Ovary (tissue), 9 donors: ENCODE measurements around the gene PTTG1IP. TPM values are rescaled to one million over a fixed set of nuclear protein-coding genes. Genes with fewer than 3 reads are reported as not detected.
A peak's percentile ranks its signal among the peaks of the same experiment; 100 is the strongest.

Experiments used
- DNase-seq, 5 donors: peaks; one replicate each; pipeline ENCODE4 v3.0.0-alpha.2; 2019 to 2020
- H3K27ac ChIP-seq, 2 donors: fragments of 200-600 bp; one replicate each; pipeline versions ENCODE4 v1.5.1 to v1.8.0; 2019 to 2022
- H3K27me3 ChIP-seq: fragments of 200-600 bp; one replicate; pipeline ENCODE4 v1.8.0; 2022
- H3K36me3 ChIP-seq: fragments of 200-600 bp; sonication (generic); one replicate; pipeline ENCODE4 v1.5.1; 2019
- H3K4me1 ChIP-seq: one replicate; pipeline ENCODE4 v1.8.1; 2013; ENCODE audit warnings: mild to moderate bottlenecking, moderate library complexity; ENCODE audit not compliant: insufficient read depth
- H3K4me3 ChIP-seq: fragments of 200-600 bp; sonication (generic); one replicate; pipeline ENCODE4 v1.5.1; 2017
- H3K9me3 ChIP-seq, 2 donors: fragments of 200-600 bp in 1 of 2; sonication (generic) in 1 of 2; one replicate each; pipeline versions ENCODE4 v1.5.1 to v1.8.1; 2013 to 2019; ENCODE audit warnings: mild to moderate bottlenecking in 1 of 2, moderate library complexity in 1 of 2
- EP300 ChIP-seq: sonication (generic); formaldehyde crosslinking; IDR thresholded peaks from one replicate; pipeline ENCODE4 v1.6.1; 2017; ENCODE audit warnings: antibody characterized with exemption
- POLR2A ChIP-seq: fragments of 450-650 bp; IDR thresholded peaks from one replicate; pipeline ENCODE4 v1.6.1; 2017; ENCODE audit warnings: antibody characterized with exemption, mild to moderate bottlenecking, moderate library complexity
- WGBS, 3 donors: extraction: QIAGEN DNeasy Blood & Tissue Kit in 1 of 3; methylation state at CpG; one replicate each; pipeline versions ENCODE4 v1.1.5 to v1.1.7; 2013 to 2017; 5-methylcytosine and 5-hydroxymethylcytosine counted together
- intact Hi-C, 4 donors: fragments of 100-400 bp; cut with DNase I; formaldehyde crosslinking; loops; one replicate each; pipeline versions ENCODE4 v1.11.0 to v1.15.1; 2022 to 2023
- polyA plus RNA-seq, 2 donors: library from polyadenylated mRNA; stranded (reverse); fragments of 200-250 nt in 1 of 2; fragments of 350-450 nt in 1 of 2; fragmentation: Illumina TruSeq in 1 of 2; extraction: RNeasy Lipid Tissue Mini Kit (QIAGEN cat#74804) in 1 of 2; gene quantifications; one replicate each; pipeline ENCODE4 v1.2.3, GENCODE V29; 2013 to 2014
- total RNA-seq, 7 donors: library from RNA; depleted of rRNA in 2 of 7; stranded (reverse); fragments of >200 nt in 2 of 7; fragmentation: NEBNext Ultra II Directional in 3 of 7; extraction: Animal tissue kit (Norgen Biotek cat#: 25700) in 3 of 7; gene quantifications; one replicate each; pipeline versions ENCODE4 v1.1.0 to v1.2.4, GENCODE V29; 2016 to 2023
- TF ChIP-seq, protein P1 (sequence below), 3 donors: fragments of 450-650 bp in 2 of 3; fragments of 200-600 bp in 1 of 3; IDR thresholded peaks; one replicate each; pipeline versions ENCODE4 v1.5.1 to v1.8.0; 2016 to 2022; ENCODE audit warnings: antibody characterized with exemption in 3 of 3, mild to moderate bottlenecking in 1 of 3
- donor health status: DM: no; HTN: no; CAD: no; lungs with moderate emphysema.
- donor health status: DM: no; HTN: no; CAD: no.
- donor health status: Bipolar disorder and iron deficiency.
- donor health status: DM: yes; HTN: yes; CAD: no.
- donor health status: DM: no; HTN: no; CAD: no.
- donor health status: DM: yes; HTN: yes; CAD: no.

PTTG1IP gene
- total and polyA plus RNA-seq, 9 donors, result 133 to 420 (median 144) TPM

DNA sequence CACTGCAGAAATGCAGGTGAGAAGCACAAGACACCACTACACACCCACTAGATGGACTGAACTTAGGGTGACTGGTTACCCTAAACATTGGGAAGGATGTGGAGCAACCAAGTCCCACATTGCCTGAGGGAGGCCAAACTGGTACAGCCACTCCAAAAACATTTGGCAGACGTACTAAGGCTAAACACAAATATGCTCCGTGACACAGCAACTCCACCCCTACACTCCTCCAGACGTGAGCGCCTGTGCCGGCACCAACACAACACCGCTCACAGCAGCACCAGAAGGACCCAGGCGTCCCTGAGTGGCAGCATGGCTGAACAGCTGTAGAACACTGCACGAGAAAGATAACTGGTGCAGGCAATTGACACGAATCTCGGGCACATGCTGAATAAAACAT is 14.7 kb downstream of the PTTG1IP start:
- TF ChIP-seq, protein P1, sequence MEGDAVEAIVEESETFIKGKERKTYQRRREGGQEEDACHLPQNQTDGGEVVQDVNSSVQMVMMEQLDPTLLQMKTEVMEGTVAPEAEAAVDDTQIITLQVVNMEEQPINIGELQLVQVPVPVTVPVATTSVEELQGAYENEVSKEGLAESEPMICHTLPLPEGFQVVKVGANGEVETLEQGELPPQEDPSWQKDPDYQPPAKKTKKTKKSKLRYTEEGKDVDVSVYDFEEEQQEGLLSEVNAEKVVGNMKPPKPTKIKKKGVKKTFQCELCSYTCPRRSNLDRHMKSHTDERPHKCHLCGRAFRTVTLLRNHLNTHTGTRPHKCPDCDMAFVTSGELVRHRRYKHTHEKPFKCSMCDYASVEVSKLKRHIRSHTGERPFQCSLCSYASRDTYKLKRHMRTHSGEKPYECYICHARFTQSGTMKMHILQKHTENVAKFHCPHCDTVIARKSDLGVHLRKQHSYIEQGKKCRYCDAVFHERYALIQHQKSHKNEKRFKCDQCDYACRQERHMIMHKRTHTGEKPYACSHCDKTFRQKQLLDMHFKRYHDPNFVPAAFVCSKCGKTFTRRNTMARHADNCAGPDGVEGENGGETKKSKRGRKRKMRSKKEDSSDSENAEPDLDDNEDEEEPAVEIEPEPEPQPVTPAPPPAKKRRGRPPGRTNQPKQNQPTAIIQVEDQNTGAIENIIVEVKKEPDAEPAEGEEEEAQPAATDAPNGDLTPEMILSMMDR (IDR thresholded peaks at IDR 0.05), result no peak
- DNase-seq, result peak in 1 of 5 donors; percentile 24
- Histone ChIP-seq H3K4me3 (no peak overlapping the region), H3K9me3 (no peaks in the 10 kb centered on the region), H3K36me3 (no peaks in the 10 kb centered on the region), H3K27ac (no peak overlapping the region), H3K27me3 (no peaks in the 10 kb centered on the region), H3K4me1 (no peaks in the 10 kb centered on the region)
- intact Hi-C loops, result no loop called here
- WGBS, 3 donors, result 69 to 80% (median 75%) methylated on average over 10 of the region's 10 CpGs

DNA sequence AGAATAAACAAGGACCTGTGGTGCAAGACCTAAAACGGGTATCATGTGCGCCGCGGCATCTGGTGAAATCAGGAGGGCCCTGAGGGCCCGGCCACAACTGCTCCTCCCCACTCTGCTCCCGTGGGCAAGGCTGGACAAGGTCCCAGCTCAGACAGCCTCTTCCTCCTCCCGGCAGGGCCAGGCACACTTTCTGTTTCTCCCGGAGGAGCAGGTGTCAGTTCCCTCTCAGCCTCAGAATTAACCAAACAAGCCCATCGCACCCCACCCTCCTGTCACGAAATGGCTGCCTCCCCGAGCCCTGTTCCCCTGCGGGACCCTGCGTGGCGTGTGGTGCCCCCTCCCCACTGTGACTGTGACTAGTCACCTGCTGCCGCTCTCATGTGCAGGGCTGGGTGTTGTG is 15.2 kb downstream of the PTTG1IP start:
- H3K27me3 ChIP-seq, result no peaks in the 10 kb centered on the region
- no peaks in the 10 kb centered on the region for H3K36me3 ChIP-seq
- peak in 1 of 5 donors; percentile 21 for DNase-seq
- H3K4me3 ChIP-seq, result no peak overlapping the region
- no peaks in the 10 kb centered on the region for H3K9me3 ChIP-seq
- intact Hi-C loops, result no loop called here
- WGBS, 3 donors, result 79 to 83% (median 81%) methylated on average over 15 of the region's 15 CpGs
- no peak overlapping the region for H3K27ac ChIP-seq
- TF ChIP-seq POLR2A (no peak), EP300 (no peak)
- TF ChIP-seq, protein P1 (IDR thresholded peaks at IDR 0.05), result no peak
- H3K4me1 ChIP-seq, result no peaks in the 10 kb centered on the region

DNA sequence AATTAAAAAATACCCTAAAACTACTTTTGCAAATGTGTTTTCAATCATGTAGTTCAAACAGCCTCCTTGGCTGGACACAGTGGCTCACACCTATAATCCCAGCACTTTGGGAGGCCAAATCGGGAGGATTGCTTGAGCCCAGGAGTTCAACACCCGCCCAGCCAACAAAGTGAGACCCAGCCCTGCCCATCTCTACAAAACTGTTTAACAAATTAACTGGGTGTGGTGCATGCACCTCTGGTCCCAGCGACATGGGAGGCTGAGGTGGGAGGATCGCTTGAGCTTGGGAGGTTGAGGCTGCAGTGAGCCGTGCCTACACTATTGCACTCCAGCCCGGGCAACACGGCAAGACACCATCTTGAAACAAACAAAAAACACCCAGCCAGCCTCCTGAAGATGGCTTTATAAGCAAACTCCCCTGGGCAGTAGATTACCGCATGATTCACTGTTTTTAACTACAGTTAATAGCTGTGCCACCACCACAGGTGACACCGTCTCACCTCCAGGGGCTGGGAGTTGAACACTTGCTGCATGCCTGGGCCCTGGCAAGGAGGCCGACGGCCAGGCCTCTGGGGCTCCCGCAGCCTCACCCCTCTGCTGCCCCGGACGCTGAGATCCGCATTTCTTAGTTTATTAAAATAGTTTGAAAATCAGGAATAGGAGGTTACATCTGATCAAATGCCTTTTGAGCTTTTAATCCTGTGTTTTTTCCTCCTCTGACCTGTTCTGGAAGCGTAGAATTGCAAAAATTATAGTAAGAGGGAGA is 16.2 kb downstream of the PTTG1IP start:
- no peak overlapping the region for H3K27ac ChIP-seq
- TF ChIP-seq, protein P1 (IDR thresholded peaks at IDR 0.05), result no peak
- no peak for TF ChIP-seq EP300
- no peak for TF ChIP-seq POLR2A
- no peaks in the 10 kb centered on the region for H3K4me1 ChIP-seq

DNA sequence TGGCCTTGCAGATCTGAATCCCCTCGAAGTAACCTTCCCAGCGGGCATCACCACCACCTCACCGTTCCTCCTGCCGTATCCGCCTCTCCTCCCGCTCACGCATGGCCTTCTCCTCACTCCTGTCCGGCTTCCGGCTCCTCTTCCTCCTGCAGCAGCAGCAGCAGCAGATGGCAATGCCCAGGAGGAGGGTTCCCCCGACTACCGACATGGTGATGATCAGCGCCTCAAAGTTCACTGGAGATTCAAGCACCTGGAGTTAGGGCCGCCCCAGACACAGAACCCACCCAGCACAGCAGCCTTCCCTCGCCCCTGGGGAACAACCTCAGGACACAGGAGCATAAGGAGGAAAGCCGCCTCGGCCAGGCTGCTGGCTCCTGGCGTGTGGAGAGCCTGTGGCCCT is 17.4 kb downstream of the PTTG1IP start:
- Histone ChIP-seq H3K27me3 (no peaks in the 10 kb centered on the region), H3K27ac (no peak overlapping the region), H3K36me3 (no peaks in the 10 kb centered on the region), H3K9me3 (no peaks in the 10 kb centered on the region), H3K4me1 (no peaks in the 10 kb centered on the region), H3K4me3 (no peak overlapping the region)
- WGBS, 3 donors, result 90 to 93% (median 91%) methylated on average over 17 of the region's 17 CpGs
- intact Hi-C loops, result no loop called here
- no peak for TF ChIP-seq EP300
- TF ChIP-seq POLR2A, result no peak
- TF ChIP-seq, protein P1 (IDR thresholded peaks at IDR 0.05), result no peak
- peak in 1 of 5 donors; percentile 17 for DNase-seq

More for the DNA sequence above, 16.2 kb downstream of the PTTG1IP start:
- Histone ChIP-seq H3K27me3 (no peaks in the 10 kb centered on the region), H3K36me3 (no peaks in the 10 kb centered on the region), H3K9me3 (no peaks in the 10 kb centered on the region), H3K4me3 (no peak overlapping the region)
- DNase-seq, result peak in 1 of 5 donors; percentile 10
- WGBS, 3 donors, result 86 to 93% (median 88%) methylated on average over 16 of the region's 16 CpGs
- intact Hi-C loops, result no loop called here
